GM19328 (cell line): ENCODE data around the gene HSF4.

Source experiments
- ATAC-seq: cut with Tn5 transposase; IDR thresholded peaks from one replicate; pipeline ENCODE4 v1.9.1; 2021; ENCODE audit warnings: mild to moderate bottlenecking, moderate library complexity; ENCODE audit not compliant: unreplicated experiment

The HSF4 gene

DNA sequence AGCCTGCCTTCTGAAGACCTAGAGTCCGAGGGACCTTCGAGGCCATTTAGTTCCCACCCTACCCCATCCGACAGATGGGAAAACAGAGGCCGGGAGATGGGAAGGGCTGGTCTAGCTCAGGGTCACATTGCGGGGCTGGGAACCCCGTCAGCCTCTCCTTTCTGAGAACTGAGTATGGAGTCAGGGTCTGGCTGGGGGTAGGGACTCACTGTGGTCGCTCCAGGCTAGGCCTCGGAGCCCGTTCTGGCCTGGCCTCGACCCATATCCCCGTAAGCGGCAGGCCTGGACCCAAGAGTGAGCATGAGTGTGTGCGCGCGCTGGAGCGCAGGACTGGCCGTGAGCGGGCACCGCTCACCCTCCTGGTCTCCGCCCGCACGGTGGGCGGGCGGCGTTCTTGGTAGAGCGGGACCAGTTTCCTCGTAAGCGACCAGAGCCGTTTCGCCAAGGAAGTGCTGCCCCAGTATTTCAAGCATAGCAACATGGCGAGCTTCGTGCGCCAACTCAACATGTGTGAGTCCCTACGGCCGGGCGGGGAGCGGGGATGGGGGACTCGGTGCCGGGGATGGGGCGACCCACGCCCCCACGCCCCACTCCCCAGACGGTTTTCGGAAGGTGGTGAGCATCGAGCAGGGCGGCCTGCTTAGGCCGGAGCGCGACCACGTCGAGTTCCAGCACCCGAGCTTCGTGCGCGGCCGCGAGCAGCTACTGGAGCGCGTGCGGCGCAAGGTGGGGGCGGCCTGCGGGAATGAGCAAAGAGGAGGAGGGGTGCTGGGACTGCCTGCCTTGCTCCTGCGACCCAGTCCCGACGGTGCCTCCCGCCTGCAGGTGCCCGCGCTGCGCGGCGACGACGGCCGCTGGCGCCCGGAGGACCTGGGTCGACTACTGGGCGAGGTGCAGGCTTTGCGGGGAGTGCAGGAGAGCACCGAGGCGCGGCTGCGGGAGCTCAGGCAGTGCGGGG, 855 bp downstream of the HSF4 start:
- ATAC-seq, result no peak

DNA sequence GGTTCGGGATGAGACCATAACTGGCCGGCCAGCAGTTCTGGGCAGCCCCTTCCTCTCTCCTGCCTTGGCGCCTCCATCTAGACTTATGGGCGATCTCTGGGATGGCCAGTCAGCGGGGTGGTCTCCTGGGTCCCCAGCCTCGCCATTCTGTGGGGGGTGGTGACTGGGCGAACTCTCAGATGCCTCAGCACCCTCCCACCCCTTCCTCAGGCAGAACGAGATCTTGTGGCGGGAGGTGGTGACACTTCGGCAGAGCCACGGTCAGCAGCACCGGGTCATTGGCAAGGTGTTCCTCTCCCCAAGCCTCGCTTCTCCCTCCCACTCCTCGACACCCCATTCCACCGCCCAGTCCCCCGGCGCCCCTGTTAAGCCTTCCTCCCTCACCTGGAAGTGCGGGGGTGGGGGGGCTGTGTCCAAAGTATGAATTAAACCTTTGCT, 1.6 kb downstream of the HSF4 start:
- ATAC-seq, result no peak

GRCh38 chr16:67166598-67167168, 2.1 kb downstream of the HSF4 start:
- ATAC-seq, result no peak

DNA sequence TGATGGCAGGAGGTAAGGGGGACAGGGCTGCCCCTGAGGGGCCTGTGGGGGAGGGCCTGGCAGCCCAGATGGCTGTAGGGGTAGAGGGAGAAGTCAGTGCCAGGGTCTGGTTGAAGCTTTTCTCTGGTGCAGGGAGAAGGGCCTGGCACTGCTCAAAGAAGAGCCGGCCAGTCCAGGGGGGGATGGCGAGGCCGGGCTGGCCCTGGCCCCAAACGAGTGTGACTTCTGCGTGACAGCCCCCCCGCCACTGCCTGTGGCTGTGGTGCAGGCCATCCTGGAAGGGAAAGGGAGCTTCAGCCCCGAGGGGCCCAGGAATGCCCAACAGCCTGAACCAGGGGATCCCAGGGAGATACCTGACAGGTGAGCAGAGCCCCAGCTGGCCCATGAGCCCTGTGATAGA, 3.0 kb downstream of the HSF4 start:
- no peak for ATAC-seq

DNA sequence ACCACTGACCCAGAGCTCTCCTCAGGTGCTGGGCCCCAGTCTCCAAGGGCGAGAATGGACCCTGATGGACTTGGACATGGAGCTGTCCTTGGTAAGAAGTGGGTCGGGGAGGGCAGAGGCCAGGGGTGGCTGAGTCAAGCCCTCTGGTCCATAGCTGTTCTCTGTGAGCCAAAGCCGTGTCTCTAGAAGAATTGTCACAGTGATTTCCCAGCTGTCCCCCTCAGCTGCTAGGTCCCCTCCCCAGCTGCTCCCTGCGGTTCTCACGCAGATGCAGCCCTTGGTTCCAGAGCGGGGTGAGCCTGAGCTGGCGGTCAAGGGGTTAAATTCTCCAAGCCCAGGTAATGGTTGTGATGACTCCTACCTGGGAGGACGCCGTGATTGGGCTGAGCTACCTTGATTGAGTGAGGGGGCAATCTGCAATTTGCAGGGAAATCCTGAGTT, 4.5 kb downstream of the HSF4 start:
- ATAC-seq, result no peak

- ATAC-seq, result no peak
Measured at GRCh38 chr16:67169642-67170167, 5.2 kb downstream of the HSF4 start.

GRCh38 chr16:67170168-67170948, 5.8 kb downstream of the HSF4 start, which contains the start of gene NOL3:
Gene NOL3 (plus strand): TSS chr16:67170538.
- ATAC-seq, result no peak

- no peak for ATAC-seq
Measured at GRCh38 chr16:67170949-67171649, 6.6 kb downstream of the HSF4 start.

DNA sequence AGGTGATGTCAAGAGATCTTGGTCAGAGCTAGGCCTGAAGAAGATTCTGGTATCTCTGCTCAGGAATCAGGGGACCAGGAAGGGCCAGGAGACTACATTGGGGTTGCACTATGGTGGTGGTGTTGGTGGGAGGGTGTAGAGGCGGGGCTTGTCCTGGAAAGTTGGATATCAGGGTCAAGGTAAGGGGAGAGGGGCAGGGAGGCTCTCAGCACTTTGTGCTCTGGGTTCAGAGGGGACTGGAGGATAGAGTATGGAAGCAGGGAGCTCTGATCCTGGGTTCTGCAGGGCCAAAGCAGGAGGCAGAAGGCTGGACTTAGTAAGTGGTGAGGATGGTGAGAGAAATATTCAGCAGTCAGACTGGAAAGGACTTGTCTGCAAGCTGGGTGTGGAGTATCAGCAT, 8.8 kb downstream of the HSF4 start:
- no peak for ATAC-seq

GRCh38 chr16:67173808-67174705, 9.5 kb downstream of the HSF4 start:
- no peak for ATAC-seq

- ATAC-seq, result no peak
Measured at GRCh38 chr16:67174706-67175231, 10.2 kb downstream of the HSF4 start.

- ATAC-seq, result no peak
Measured at GRCh38 chr16:67176662-67177061, 12.1 kb downstream of the HSF4 start.

DNA sequence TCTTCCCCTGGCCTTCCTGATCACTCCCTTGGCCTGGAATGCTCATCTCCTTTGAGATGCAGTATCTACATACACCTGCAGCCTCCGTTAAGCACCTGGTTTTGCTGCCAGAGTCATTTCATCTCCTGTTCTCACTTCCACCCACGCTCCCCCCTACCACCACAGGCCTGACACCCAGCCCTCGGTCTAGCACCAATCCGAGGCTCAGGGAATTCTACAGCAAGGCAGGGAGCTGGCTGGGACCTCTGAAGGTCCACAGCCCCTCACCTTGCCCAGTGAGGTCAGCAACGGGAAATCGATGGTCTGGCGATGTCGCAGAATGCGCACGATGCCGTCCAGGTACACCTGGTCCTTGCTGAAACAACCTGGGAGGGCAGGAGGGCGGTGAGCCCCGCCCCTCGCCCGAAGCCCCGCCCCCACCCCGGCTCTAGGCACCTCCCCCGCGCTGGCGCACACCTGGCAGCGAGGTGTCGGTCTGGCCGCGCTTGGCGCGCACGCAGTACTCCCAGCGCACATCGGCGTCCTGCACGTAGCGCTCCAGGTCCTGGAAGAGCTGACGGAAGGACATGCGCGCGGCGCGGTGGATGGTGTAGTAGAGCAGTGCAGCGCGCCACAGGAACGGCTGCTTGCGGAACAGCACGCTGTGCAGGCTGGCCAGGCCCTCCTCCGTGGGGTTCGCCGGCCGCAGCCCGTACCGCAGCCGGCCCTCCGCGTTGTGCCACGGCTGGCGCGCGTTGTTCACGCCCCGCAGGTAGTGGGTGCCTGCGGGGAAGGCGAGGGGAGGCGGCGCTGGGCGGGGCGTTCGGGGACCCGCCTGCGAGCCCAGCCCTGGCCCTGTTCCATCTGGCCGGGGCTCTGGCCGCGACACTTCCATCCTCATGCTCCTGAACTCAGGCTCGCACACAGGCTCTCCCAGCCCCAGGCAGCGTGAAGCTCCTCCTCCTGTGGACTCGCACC, 13.5 kb downstream of the HSF4 start:
- ATAC-seq, result no peak

DNA sequence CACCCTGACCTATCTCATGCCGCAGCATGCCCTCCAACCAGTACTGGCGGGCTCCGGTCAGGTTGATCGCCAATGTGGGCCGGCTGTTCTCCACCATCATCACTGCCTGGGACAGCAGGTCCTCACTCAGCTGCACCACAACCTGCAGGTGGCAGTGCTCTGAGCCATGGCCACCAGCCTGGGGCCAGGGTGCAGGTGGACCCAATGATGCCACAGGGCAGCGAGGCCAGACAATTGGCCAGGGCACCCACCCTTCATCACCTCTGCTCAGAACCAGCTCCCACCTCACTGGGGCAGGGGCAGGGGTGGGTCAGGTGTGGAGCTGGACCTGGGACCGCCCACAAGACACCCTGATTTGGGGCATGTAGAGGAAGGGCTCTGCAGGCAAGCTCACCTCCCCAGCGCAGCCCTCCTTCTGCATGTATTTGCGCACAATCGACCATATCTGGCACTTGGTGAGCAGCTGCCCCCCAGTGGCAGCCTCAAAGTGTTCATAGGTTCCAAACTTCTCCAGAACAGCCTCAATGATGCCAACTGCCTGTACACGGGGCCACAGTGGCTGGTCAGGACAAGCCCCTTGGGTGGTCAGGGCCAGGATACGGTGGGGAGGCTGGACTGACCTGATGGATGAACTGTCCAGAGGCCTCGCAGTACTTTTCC, 15.0 kb downstream of the HSF4 start:
- no peak for ATAC-seq

- no peak for ATAC-seq
Measured at GRCh38 chr16:67180166-67180565, 15.6 kb downstream of the HSF4 start.

- ATAC-seq, result no peak
Measured at GRCh38 chr16:67181346-67181745, 16.8 kb downstream of the HSF4 start.

DNA sequence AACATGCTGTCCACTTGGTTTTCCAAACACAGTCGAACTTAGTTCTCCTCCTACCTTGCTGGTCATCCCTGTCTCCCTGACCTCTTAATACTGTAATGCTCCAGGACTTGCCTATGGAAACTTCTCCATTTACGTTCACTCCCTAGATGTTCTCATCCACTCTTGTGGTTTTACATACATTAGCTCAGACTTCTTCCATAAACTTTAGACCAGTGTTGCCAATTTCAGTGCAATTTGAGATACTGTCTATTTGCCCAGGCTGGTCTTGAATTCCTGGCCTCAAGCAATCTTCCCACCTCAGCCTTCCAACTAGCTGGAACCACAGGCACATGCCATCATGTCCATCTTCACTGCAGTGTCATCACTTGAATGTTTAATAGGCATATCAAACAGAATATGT, 17.7 kb downstream of the HSF4 start:
- ATAC-seq, result no peak

DNA sequence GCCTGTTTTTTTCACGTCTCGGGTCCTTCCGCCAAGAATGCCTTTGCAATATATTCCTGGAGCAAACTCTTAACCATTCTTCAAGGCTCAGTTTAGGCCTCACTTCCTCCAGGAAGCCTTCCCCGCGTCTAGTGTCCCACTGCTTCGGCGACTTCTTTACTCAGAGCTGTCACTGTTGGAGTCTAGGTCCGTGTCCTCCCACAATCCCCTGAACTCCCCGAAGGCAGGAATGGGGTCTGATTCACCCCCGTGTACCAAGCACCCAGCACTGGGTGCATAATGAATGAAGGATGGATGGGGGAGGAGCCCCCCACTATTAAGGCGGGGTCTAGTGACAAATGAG, 18.7 kb downstream of the HSF4 start:
- no peak for ATAC-seq
